GM21737 (cell line): ENCODE results near the gene KLHL2.
A peak's percentile ranks its signal among the peaks of the same experiment; 100 is the strongest.
"Not testable (repeated sequence)": the region's sequence is repeated elsewhere in the genome, so short reads cannot be mapped to it uniquely, and the experiment has no call there.

Experiments
- ATAC-seq: cut with Tn5 transposase; IDR thresholded peaks from one replicate; pipeline ENCODE4 v1.9.1; 2021; ENCODE audit warnings: mild to moderate bottlenecking, moderate library complexity; ENCODE audit not compliant: unreplicated experiment

The KLHL2 gene

GRCh38 chr4:165207431-165208220 lies at the start of gene KLHL2:
Gene KLHL2 (plus strand): TSS chr4:165207561. CDS start chr4:165207877, 316 bp downstream.
- peak; percentile 92 for ATAC-seq

GRCh38 chr4:165158762-165159161 lies 48.6 kb upstream of the KLHL2 start:
- ATAC-seq, result no peak

- ATAC-seq, result no peak
These were observed 43.1 kb upstream of the KLHL2 start for GRCh38 chr4:165164257-165164656.

- not testable (repeated sequence) for ATAC-seq
These were observed 40.5 kb upstream of the KLHL2 start for GRCh38 chr4:165166872-165167271.

GRCh38 chr4:165167650-165168049 lies 39.7 kb upstream of the KLHL2 start:
- ATAC-seq, result no peak

- no peak for ATAC-seq
These were observed 36.5 kb upstream of the KLHL2 start for GRCh38 chr4:165170819-165171218.

- not testable (repeated sequence) for ATAC-seq
These were observed 31.9 kb upstream of the KLHL2 start for GRCh38 chr4:165175470-165175869.

- ATAC-seq, result no peak
These were observed 31.5 kb upstream of the KLHL2 start for GRCh38 chr4:165175879-165176278.

GRCh38 chr4:165177725-165178666 lies 29.4 kb upstream of the KLHL2 start:
- peak; percentile 55 for ATAC-seq

- ATAC-seq, result no peak
These were observed 23.1 kb upstream of the KLHL2 start for GRCh38 chr4:165184220-165184619.

GRCh38 chr4:165184998-165185397 lies 22.4 kb upstream of the KLHL2 start:
- not testable (repeated sequence) for ATAC-seq

- no peak for ATAC-seq
These were observed 21.9 kb upstream of the KLHL2 start for GRCh38 chr4:165185448-165185847.

GRCh38 chr4:165190591-165191347 lies 16.6 kb upstream of the KLHL2 start:
- no peak for ATAC-seq

GRCh38 chr4:165191348-165191656 lies 16.1 kb upstream of the KLHL2 start:
- ATAC-seq, result no peak

GRCh38 chr4:165191814-165192499 lies 15.4 kb upstream of the KLHL2 start:
- ATAC-seq, result no peak

GRCh38 chr4:165192500-165192898 lies 14.9 kb upstream of the KLHL2 start:
- no peak for ATAC-seq

- no peak for ATAC-seq
These were observed 14.4 kb upstream of the KLHL2 start for GRCh38 chr4:165192956-165193355.

GRCh38 chr4:165194368-165194767 lies 13.0 kb upstream of the KLHL2 start:
- no peak for ATAC-seq

GRCh38 chr4:165198329-165198728 lies 9.0 kb upstream of the KLHL2 start:
- ATAC-seq, result no peak

GRCh38 chr4:165199286-165199685 lies 8.1 kb upstream of the KLHL2 start:
- ATAC-seq, result no peak

- ATAC-seq, result no peak
These were observed 7.6 kb upstream of the KLHL2 start for GRCh38 chr4:165199722-165200121.
